Coronary artery (tissue), 2 donors: ENCODE measurements around the gene ARHGAP45.
A peak's percentile ranks its signal among the peaks of the same experiment; 100 is the strongest.

Experiments used
- DNase-seq: peaks from one replicate; pipeline ENCODE4 v3.0.0-alpha.2; 2017; ENCODE audit warnings: low spot score
- H3K27ac ChIP-seq, 2 donors: fragments of 200-600 bp; sonication (generic); one replicate each; pipeline ENCODE4 v1.5.1; 2016 to 2019
- H3K4me3 ChIP-seq: fragments of 200-600 bp; sonication (generic); 2 replicates; pipeline ENCODE4 v1.5.1; 2016; ENCODE audit warnings: mild to moderate bottlenecking, moderate library complexity
- TF ChIP-seq, protein P1 (sequence below): fragments of 200-600 bp; sonication (generic); IDR thresholded peaks from one replicate; pipeline ENCODE4 v1.5.1; 2019; ENCODE audit warnings: antibody characterized with exemption

ARHGAP45 gene

DNA sequence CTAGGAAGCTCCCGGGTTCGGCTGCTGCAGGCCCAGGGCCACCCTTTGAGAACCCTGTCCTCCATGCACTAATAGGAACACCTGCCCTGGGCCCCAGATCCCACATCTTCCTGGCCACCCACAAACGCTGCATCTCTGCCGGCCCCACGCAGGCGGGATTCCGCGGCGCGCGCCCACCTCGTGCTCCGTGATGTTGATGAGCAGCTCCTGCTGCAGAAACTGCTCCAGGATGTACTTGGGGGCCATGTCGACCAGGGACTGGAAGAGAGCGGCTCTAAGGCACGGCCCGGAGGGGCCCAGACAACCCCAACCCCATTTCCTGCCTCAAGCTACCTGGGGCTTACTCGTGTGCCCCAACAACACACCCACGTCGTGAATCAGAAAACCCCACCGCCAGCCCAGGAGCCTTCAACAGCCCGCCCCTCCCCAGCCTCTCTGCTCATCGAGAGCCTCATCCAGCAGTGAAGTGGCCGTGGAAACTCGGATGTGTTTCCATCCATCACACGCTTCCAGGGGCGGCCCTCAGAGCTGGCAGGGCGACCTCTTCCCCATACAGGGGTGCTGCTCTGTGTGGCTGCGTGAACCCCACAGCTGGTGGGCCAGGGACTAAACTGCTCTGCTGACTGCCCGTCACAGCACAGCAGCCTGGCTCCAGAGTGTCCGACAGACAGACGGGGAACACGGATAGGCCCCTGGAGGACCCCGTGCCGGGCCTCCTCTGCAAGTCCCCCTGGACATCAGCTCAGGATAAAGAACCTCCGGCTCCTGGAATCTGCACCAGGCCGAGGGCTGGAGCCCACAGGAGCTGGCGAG, 24.0 kb downstream of the ARHGAP45 start:
- TF ChIP-seq, protein P1, sequence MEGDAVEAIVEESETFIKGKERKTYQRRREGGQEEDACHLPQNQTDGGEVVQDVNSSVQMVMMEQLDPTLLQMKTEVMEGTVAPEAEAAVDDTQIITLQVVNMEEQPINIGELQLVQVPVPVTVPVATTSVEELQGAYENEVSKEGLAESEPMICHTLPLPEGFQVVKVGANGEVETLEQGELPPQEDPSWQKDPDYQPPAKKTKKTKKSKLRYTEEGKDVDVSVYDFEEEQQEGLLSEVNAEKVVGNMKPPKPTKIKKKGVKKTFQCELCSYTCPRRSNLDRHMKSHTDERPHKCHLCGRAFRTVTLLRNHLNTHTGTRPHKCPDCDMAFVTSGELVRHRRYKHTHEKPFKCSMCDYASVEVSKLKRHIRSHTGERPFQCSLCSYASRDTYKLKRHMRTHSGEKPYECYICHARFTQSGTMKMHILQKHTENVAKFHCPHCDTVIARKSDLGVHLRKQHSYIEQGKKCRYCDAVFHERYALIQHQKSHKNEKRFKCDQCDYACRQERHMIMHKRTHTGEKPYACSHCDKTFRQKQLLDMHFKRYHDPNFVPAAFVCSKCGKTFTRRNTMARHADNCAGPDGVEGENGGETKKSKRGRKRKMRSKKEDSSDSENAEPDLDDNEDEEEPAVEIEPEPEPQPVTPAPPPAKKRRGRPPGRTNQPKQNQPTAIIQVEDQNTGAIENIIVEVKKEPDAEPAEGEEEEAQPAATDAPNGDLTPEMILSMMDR, result no peak
- no peak overlapping the region for H3K27ac ChIP-seq
- H3K4me3 ChIP-seq, result no peak overlapping the region
- no peak for DNase-seq

DNA sequence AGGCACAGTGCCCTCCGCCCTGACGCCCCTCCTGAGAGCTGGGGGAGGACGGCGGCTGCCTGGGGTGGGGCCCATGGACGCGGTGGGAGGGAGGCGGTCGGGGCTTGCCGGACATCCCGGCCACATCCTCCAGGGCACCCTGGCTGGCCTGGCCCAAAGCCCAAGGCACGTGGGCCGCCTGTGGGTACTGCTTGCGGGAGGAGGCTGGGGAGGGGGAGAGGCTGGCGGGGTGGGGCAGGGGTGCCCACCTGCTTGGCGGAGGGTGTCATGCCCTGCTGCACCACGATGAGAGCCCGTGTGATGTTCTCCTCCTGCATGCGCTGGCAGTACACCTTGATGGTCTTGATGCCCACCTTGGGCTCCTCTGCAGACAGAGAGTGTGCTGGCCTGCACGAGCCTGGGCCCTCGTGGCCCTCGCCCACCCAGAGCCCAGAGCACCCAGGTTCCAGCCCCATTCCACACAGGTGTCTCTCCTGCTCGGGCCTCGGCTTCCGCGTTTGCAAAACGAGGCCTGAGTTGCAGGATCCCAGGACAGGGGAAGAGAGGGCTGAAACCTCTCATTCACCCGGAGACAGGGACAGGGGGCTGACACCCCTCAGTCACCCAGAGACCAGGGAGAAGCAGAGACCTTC, 24.7 kb downstream of the ARHGAP45 start:
- no peak overlapping the region for H3K27ac ChIP-seq
- TF ChIP-seq, protein P1, result no peak
- no peak for DNase-seq
- H3K4me3 ChIP-seq, result no peak overlapping the region

DNA sequence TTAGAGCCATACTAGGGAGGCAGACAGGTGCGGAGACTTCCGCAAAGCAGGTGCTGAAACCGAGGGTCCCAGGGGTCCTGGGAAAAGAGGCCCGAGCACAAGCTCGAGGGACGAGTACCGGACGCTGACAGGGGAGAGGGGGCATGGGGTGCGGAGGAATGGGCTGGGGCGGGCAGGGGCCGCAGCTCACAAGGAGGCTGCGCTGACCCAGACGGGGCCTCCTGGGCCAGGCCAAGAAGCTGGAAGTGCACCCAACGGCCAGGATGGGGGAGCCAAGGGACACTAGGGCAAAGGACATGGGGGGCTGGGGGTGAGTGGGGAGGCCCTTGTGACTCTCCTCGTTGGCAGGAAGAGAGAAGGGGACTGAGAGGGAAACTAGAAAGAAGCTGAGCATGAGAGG, 26.4 kb downstream of the ARHGAP45 start:
- TF ChIP-seq, protein P1, result no peak
- Histone ChIP-seq H3K4me3 (no peak overlapping the region), H3K27ac (no peak overlapping the region)
- DNase-seq, result no peak

DNA sequence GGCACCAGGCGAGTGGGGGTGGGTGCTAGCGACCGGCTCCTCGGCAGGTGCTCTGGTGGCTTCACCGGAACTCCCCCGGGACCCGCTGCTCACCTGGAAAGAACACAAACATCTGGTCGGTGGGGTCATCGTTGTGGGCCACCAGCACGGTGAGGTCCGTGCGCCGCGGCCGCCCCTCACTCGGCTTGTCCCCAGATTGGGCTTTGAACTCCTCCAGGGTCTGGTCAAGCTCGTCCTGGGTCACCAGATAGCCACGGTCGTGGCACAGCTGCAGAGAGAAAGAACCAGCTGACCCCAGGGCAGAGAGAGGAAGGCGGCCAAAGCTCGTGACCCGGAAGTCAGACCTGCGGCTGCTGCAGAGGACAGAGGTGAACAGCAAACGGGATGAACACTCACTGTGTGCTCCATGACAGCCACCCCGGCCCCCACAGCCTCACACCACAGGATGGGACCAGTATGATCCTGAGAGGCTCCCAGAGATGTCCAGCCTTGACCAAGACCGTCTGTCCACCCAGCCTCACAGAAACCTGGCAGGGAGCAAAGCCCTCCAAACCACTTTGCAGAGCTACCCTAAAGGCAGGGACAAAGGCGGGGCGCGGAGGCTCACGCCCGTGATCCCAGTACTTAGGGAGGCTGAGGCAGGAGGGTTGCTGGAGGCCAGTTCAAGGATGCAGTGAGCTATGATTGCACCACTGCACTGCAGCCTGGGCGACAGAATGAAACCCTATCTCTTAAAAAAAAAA, 27.0 kb downstream of the ARHGAP45 start:
- Histone ChIP-seq H3K4me3 (peak overlapping the region; percentile 100), H3K27ac (no peak overlapping the region)
- TF ChIP-seq, protein P1, result no peak
- DNase-seq, result no peak

DNA sequence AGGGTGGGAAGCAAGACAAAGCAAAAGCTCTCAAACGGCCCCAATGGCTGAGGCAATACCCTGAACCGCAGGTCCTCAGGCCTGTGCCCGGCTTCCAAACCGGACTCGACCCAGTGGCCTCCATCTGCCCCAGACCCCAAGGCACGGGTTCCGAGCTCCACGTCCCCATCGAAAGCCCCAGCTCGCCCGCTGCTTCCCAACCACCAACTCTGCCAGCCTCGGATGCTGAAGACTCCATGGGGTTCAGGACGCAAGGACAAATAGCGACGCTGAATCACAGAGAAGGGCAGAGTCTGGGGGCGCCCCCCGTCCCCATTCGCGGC, 27.6 kb downstream of the ARHGAP45 start:
- TF ChIP-seq, protein P1, result no peak
- no peak for DNase-seq
- Histone ChIP-seq H3K4me3 (peak overlapping the region; percentile 100), H3K27ac (peak overlapping the region; percentile 41 to 87)

DNA sequence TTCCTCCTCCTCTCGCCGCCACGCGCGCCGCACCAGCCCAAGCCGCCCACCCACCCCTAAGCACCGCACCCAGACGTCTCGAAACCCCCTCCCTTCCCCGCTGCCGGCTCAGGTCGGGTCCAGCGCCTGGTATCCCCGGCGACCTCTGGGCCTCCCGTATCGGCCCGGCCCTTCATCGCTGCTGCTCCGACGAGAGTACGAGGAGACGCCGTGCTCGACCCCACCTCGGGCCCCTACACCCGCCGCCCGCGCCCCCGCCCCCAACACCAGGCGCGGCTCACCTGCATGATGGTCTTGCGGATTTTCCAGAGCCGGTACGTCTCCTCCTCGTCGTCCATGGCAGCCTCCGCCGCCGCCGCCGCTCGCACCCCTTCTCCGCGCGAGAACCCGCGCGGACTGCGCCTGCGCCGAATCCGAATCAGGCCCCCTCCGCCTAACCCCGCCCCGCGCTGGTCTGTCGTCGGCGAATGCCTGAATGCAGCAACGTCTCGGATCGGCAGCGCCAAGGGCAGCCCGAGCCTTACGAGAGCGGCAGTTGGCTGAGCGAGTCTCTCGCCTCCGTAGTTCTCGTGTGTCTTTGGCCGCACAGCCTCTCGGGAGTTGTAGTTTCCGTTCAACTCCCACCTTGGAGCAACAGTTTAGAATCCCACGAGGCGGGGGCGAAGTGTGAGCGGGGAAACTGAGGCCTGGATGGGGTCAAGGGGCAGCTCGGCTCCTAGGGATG, 28.2 kb downstream of the ARHGAP45 start, which contains the start of gene POLR2E:
POLR2E (minus strand) TSS at position 398 of the 724 bp plus-strand sequence; CDS start at position 338, 60 bp downstream.
- DNase-seq, result peak; percentile 98
- Histone ChIP-seq H3K27ac (peak within 1 kb of the TSS; percentile 41 to 87), H3K4me3 (peak within 1 kb of the TSS; percentile 100)
- TF ChIP-seq, protein P1, result no peak
